Astrocyte (in vitro differentiated cells and primary cell): Measurements from ENCODE around the gene ARL6IP4. TPM values are rescaled to one million over a fixed set of nuclear protein-coding genes. Genes with fewer than 3 reads are reported as not detected.

Source experiments
- DNase-seq: peaks from one replicate; pipeline ENCODE4 v3.0.0-alpha.2; 2010; ENCODE audit warnings: low read depth
- FAIRE-seq: peaks from 2 replicates; lab custom pipeline; 2011; peaks lifted over from hg19 to GRCh38; lab: Jason Lieb, UNC
- H2AFZ ChIP-seq: 2 replicates; pipeline ENCODE4 v1.6.0; 2012; ENCODE audit warnings: low read depth, low read length, inconsistent platforms
- H3K27ac ChIP-seq: 2 replicates; pipeline ENCODE4 v1.5.1; 2011; ENCODE audit warnings: low read depth, low read length, inconsistent platforms
- H3K27me3 ChIP-seq: 2 replicates; pipeline ENCODE4 v1.6.0; 2011; ENCODE audit warnings: low read length, inconsistent platforms; ENCODE audit not compliant: insufficient read depth
- H3K36me3 ChIP-seq: 2 replicates; pipeline ENCODE4 v1.5.1; 2011; ENCODE audit warnings: low read length, inconsistent platforms; ENCODE audit not compliant: insufficient read depth
- H3K4me1 ChIP-seq: 2 replicates; pipeline ENCODE4 v1.5.1; 2011; ENCODE audit warnings: low read length, inconsistent platforms; ENCODE audit not compliant: insufficient read depth
- H3K4me2 ChIP-seq: 2 replicates; pipeline ENCODE4 v1.6.0; 2012; ENCODE audit warnings: low read length, inconsistent platforms
- H3K4me3 ChIP-seq: 2 replicates; pipeline ENCODE4 v1.5.1; 2011; ENCODE audit warnings: low read depth, mild to moderate bottlenecking, low read length, inconsistent platforms; ENCODE audit not compliant: insufficient read depth
- H3K79me2 ChIP-seq: 2 replicates; pipeline ENCODE4 v1.6.0; 2012; ENCODE audit warnings: mild to moderate bottlenecking, low read length, inconsistent platforms; ENCODE audit not compliant: insufficient read depth
- H3K9ac ChIP-seq: 2 replicates; pipeline ENCODE4 v1.6.0; 2012; ENCODE audit warnings: mild to moderate bottlenecking, low read length, inconsistent platforms
- H3K9me3 ChIP-seq: 2 replicates; pipeline ENCODE4 v1.5.1; 2012; ENCODE audit warnings: low read depth, mild to moderate bottlenecking, low read length, inconsistent platforms; ENCODE audit not compliant: insufficient read depth
- H4K20me1 ChIP-seq: 2 replicates; pipeline ENCODE4 v1.6.0; 2012; ENCODE audit warnings: low read length, inconsistent platforms; ENCODE audit not compliant: insufficient read depth
- H3K27ac Mint-ChIP-seq: one replicate; pipeline ENCODE4 v1.8.0; 2021; ENCODE audit warnings: mild to moderate bottlenecking, mixed read lengths; ENCODE audit not compliant: unreplicated experiment
- H3K27me3 Mint-ChIP-seq: one replicate; pipeline ENCODE4 v1.8.0; 2021; ENCODE audit warnings: low read depth, mixed read lengths; ENCODE audit not compliant: unreplicated experiment
- H3K36me3 Mint-ChIP-seq: one replicate; pipeline ENCODE4 v1.8.0; 2021; ENCODE audit warnings: low read depth, mixed read lengths; ENCODE audit not compliant: unreplicated experiment
- H3K4me1 Mint-ChIP-seq: one replicate; pipeline ENCODE4 v1.8.0; 2021; ENCODE audit warnings: low read depth, mixed read lengths; ENCODE audit not compliant: unreplicated experiment
- H3K4me3 Mint-ChIP-seq: one replicate; pipeline ENCODE4 v1.8.0; 2021; ENCODE audit warnings: mild to moderate bottlenecking, moderate library complexity, mixed read lengths; ENCODE audit not compliant: unreplicated experiment
- H3K9me3 Mint-ChIP-seq: one replicate; pipeline ENCODE4 v1.8.0; 2021; ENCODE audit warnings: mild to moderate bottlenecking, mixed read lengths; ENCODE audit not compliant: unreplicated experiment
- EZH2 ChIP-seq: IDR thresholded peaks from 2 replicates; pipeline ENCODE4 v1.6.1; 2012; ENCODE audit warnings: mild to moderate bottlenecking, low read length, inconsistent platforms; ENCODE audit not compliant: insufficient read depth
- total RNA-seq: library from RNA; stranded (reverse); gene quantifications from 2 replicates; pipeline ENCODE4 v1.2.1, GENCODE V29; 2021
- TF ChIP-seq, protein P1 (sequence below): IDR thresholded peaks from 2 replicates; pipeline ENCODE4 v1.5.1; 2011; ENCODE audit warnings: low read depth, mild to moderate bottlenecking, inconsistent platforms, low read length, moderate library complexity; ENCODE audit not compliant: insufficient read depth

The ARL6IP4 gene
- total RNA-seq, 1 donor from 2014 or later: 122 TPM

DNA sequence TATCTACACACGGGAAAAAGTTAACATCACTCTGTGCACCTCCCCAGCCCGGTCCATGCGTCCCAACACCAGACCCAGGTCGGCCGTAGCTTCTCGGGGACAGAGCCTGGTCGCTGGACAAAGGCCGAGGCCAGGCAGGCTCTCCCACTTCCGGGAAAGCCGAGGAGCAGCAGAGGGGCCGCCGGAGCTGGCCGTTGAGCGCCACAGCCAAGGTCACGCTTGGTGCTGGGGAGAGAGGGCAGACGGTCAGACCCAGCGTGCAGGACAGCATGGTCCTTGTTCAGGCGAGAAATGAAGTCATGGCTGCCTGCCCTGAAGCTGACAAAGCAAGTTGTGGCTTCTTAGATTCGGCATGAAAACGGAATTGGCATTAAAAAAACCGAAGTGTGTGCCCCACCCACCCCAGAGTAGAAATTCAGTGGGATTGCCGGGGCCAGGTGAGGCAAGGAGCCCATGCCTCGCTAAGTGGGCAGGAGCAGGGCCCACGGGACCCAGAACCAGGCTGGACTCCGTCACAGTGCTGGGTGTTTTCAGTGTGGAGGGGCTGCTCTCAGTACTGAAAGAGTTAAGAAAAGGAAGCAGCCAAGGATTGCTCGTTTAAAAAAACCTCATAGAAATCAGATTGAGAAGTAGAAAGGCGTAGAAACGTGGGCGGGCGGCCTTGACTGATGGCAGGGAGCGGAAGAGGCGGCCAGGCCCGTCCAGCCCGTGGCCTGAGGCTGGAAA is 4.3 kb downstream of the ARL6IP4 start:
- no peak overlapping the region for H3K27ac Mint-ChIP-seq
- FAIRE-seq (no peak), DNase-seq (no peak)
- no peaks in the 10 kb centered on the region for H3K27me3 Mint-ChIP-seq
- Histone ChIP-seq H3K4me1 (peaks cover 35% of the 10 kb centered on the region), H4K20me1 (peaks cover 28% of the 10 kb centered on the region), H3K36me3 (no peaks in the 10 kb centered on the region), H3K79me2 (peaks cover 37% of the 10 kb centered on the region), H3K27ac (no peak overlapping the region), H3K4me2 (peak overlapping the region; percentile 31), H3K9me3 (no peaks in the 10 kb centered on the region), H2AFZ (no peak overlapping the region), H3K4me3 (no peak overlapping the region), H3K27me3 (no peaks in the 10 kb centered on the region), H3K9ac (no peak overlapping the region)
- H3K9me3 Mint-ChIP-seq: no peaks in the 10 kb centered on the region
- peaks cover 3% of the 10 kb centered on the region for H3K36me3 Mint-ChIP-seq
- peaks cover 25% of the 10 kb centered on the region for H3K4me1 Mint-ChIP-seq
- TF ChIP-seq, protein P1, sequence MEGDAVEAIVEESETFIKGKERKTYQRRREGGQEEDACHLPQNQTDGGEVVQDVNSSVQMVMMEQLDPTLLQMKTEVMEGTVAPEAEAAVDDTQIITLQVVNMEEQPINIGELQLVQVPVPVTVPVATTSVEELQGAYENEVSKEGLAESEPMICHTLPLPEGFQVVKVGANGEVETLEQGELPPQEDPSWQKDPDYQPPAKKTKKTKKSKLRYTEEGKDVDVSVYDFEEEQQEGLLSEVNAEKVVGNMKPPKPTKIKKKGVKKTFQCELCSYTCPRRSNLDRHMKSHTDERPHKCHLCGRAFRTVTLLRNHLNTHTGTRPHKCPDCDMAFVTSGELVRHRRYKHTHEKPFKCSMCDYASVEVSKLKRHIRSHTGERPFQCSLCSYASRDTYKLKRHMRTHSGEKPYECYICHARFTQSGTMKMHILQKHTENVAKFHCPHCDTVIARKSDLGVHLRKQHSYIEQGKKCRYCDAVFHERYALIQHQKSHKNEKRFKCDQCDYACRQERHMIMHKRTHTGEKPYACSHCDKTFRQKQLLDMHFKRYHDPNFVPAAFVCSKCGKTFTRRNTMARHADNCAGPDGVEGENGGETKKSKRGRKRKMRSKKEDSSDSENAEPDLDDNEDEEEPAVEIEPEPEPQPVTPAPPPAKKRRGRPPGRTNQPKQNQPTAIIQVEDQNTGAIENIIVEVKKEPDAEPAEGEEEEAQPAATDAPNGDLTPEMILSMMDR: no peak
- no peak for TF ChIP-seq EZH2
- no peak overlapping the region for H3K4me3 Mint-ChIP-seq

DNA sequence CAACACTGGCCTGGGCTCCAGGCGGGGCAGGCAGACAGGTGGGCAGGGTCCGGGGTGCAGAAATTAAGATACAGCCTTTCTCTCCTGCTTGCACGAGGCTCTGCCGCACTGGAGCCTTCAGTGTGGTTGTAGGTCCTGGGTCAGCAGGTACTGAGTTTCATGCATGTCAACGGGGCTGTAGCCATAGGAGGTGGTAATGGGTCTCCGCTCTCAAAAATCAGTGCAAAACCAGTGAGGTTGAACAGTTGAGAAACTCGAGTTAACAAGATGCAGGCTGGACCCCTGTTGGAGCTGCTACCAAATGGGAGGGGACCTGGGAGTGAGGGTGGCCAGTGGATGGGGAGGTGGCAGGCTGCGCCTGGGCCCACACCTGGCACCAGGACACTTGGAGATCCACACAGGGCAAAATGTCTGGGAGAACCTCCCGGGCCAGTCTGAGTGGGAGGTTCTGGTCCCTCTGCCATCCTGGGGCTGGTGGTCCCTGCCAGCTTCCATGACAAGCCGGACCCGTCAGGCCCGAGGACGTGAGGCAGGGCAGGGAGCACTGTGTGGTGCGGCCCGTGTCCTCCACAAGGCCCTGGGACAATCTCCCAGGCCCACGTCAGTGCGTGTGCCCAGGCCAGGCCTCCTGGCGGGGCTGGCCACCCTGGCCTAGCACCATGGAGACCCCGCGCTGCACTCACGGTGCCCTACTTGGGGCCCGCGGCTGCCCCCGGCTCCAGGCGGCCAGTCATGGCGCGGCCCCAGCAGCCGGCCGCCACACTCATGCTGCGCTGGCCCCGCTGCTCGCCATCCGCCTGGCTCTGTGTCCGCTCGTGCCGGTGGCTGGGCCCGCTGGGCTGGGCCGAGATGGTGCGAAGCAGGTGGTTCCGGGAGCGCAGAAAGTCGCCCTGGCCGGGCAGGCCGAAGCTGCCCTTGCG is 5.1 kb downstream of the ARL6IP4 start:
- Histone ChIP-seq H3K4me1 (peaks cover 30% of the 10 kb centered on the region), H3K27ac (no peak overlapping the region), H3K79me2 (peaks cover 29% of the 10 kb centered on the region), H3K4me2 (no peak overlapping the region), H3K4me3 (no peak overlapping the region), H3K27me3 (no peaks in the 10 kb centered on the region), H4K20me1 (peaks cover 28% of the 10 kb centered on the region), H3K9me3 (no peaks in the 10 kb centered on the region), H3K36me3 (no peaks in the 10 kb centered on the region), H2AFZ (no peak overlapping the region), H3K9ac (no peak overlapping the region)
- Mint-ChIP-seq H3K27me3 (no peaks in the 10 kb centered on the region), H3K4me3 (no peak overlapping the region), H3K4me1 (peaks cover 21% of the 10 kb centered on the region), H3K9me3 (no peaks in the 10 kb centered on the region), H3K27ac (no peak overlapping the region), H3K36me3 (peaks cover 3% of the 10 kb centered on the region)
- FAIRE-seq: no peak
- TF ChIP-seq, protein P1: no peak
- no peak for TF ChIP-seq EZH2
- DNase-seq: no peak
